Testis (tissue), 3 donors: ENCODE data around the gene FUT8. TPM values are rescaled to one million over a fixed set of nuclear protein-coding genes. Genes with fewer than 3 reads are reported as not detected.
"Not testable (repeated sequence)": the region's sequence is repeated elsewhere in the genome, so short reads cannot be mapped to it uniquely, and the experiment has no call there.

Experiments used
- DNase-seq: peaks from one replicate; pipeline ENCODE4 v3.0.0-alpha.2; 2019
- H3K27ac ChIP-seq, 2 donors: fragments of 200-600 bp; sonication (generic); one replicate each; pipeline ENCODE4 v1.5.1; 2019
- H3K27me3 ChIP-seq: fragments of 200-600 bp; sonication (generic); one replicate; pipeline ENCODE4 v1.5.1; 2019
- H3K36me3 ChIP-seq: fragments of 200-600 bp; sonication (generic); one replicate; pipeline ENCODE4 v1.5.1; 2017; ENCODE audit warnings: low read depth; ENCODE audit errors: missing control alignments
- H3K4me1 ChIP-seq: fragments of 200-600 bp; sonication (generic); one replicate; pipeline ENCODE4 v1.5.1; 2019
- H3K4me3 ChIP-seq, 2 donors: fragments of 200-600 bp; sonication (generic); one replicate each; pipeline ENCODE4 v1.5.1; 2017 to 2019
- H3K9me3 ChIP-seq: fragments of 200-600 bp; sonication (generic); one replicate; pipeline ENCODE4 v1.5.1; 2017
- CTCF ChIP-seq, 3 experiments: fragments of 450-650 bp in 2 of 3; fragments of 200-600 bp in 1 of 3; sonication (generic) in 1 of 3; IDR thresholded peaks; one replicate each; pipeline ENCODE4 v1.5.1; 2016 to 2019; ENCODE audit warnings: antibody characterized with exemption in 3 of 3, mild to moderate bottlenecking in 2 of 3, moderate library complexity in 1 of 3
- POLR2A ChIP-seq: fragments of 450-650 bp; IDR thresholded peaks from one replicate; pipeline ENCODE4 v1.6.1; 2017; ENCODE audit warnings: antibody characterized with exemption, mild to moderate bottlenecking, moderate library complexity
- WGBS, 2 donors: methylation state at CpG; one replicate each; pipeline ENCODE4 v1.1.5; 2018; 5-methylcytosine and 5-hydroxymethylcytosine counted together
- intact Hi-C: fragments of 100-400 bp; cut with DNase I; formaldehyde crosslinking; loops from one replicate; pipeline ENCODE4 v1.15.1; 2023; ENCODE audit warnings: low total_unique reads
- polyA plus RNA-seq: library from polyadenylated mRNA; stranded (reverse); fragments of 350-450 nt; fragmentation: Illumina TruSeq; extraction: RNeasy Lipid Tissue Mini Kit (QIAGEN cat#74804); gene quantifications from one replicate; pipeline ENCODE4 v1.2.3, GENCODE V29; 2014; ENCODE audit warnings: low read depth, low replicate concordance; ENCODE audit not compliant: insufficient read depth
- total RNA-seq, 2 donors: library from RNA; depleted of rRNA; stranded (reverse); fragments of >200 nt; gene quantifications; one replicate each; pipeline ENCODE4 v1.2.3, GENCODE V29; 2016

FUT8 gene
- total and polyA plus RNA-seq, 3 donors from 2014 or later: 47.1 to 68.3 (median 58.7) TPM

GRCh38 chr14:65465584-65465983, 53.1 kb downstream of the FUT8 start:
- H3K36me3 ChIP-seq: no peaks in the 10 kb centered on the region
- WGBS, 2 donors: 98 to 100% methylated on average over 1 of the region's 1 CpG

GRCh38 chr14:65467926-65468325, 55.4 kb downstream of the FUT8 start:
- DNase-seq, intact Hi-C loops, H3K4me1 ChIP-seq, H3K36me3 ChIP-seq, H3K27ac ChIP-seq, H3K4me3 ChIP-seq, H3K9me3 ChIP-seq, H3K27me3 ChIP-seq: not testable (repeated sequence)
- WGBS, 2 donors: 93 to 96% methylated on average over 8 of the region's 8 CpGs

More at GRCh38 chr14:65465584-65465983, 53.1 kb downstream of the FUT8 start:
- no peak overlapping the region for H3K4me3 ChIP-seq
- H3K4me1 ChIP-seq: no peaks in the 10 kb centered on the region
- no peaks in the 10 kb centered on the region for H3K27me3 ChIP-seq
- DNase-seq: no peak
- H3K9me3 ChIP-seq: no peaks in the 10 kb centered on the region
- H3K27ac ChIP-seq: no peak overlapping the region
- intact Hi-C loops: no loop called here
- TF ChIP-seq CTCF (IDR thresholded peaks at IDR 0.05): no peak
- TF ChIP-seq POLR2A: no peak

- DNase-seq: no peak
- intact Hi-C loops: no loop called here
- no peak overlapping the region for H3K27ac ChIP-seq
- no peaks in the 10 kb centered on the region for H3K4me1 ChIP-seq
- WGBS, 2 donors: 85% methylated on average over 10 of the region's 11 CpGs; no CpG with 5 or more reads in 1 of the 2 donors
- no peaks in the 10 kb centered on the region for H3K9me3 ChIP-seq
- TF ChIP-seq CTCF (IDR thresholded peaks at IDR 0.05) (no peak), POLR2A (no peak)
- no peaks in the 10 kb centered on the region for H3K27me3 ChIP-seq
- no peak overlapping the region for H3K4me3 ChIP-seq
- no peaks in the 10 kb centered on the region for H3K36me3 ChIP-seq
Measured at GRCh38 chr14:65469903-65470302, 57.4 kb downstream of the FUT8 start.

GRCh38 chr14:65470404-65470880, 57.9 kb downstream of the FUT8 start:
- TF ChIP-seq POLR2A (no peak), CTCF (IDR thresholded peaks at IDR 0.05) (no peak)
- WGBS, 2 donors: 60 to 96% methylated on average over 3 to 13 of the region's 13 CpGs
- Histone ChIP-seq H3K4me3 (no peak overlapping the region), H3K27ac (no peak overlapping the region), H3K27me3 (no peaks in the 10 kb centered on the region), H3K9me3 (no peaks in the 10 kb centered on the region), H3K36me3 (no peaks in the 10 kb centered on the region), H3K4me1 (no peaks in the 10 kb centered on the region)
- intact Hi-C loops: no loop called here
- DNase-seq: no peak

- Histone ChIP-seq H3K9me3 (no peaks in the 10 kb centered on the region), H3K27ac (no peak overlapping the region), H3K36me3 (no peaks in the 10 kb centered on the region), H3K4me1 (no peaks in the 10 kb centered on the region), H3K4me3 (no peak overlapping the region), H3K27me3 (no peaks in the 10 kb centered on the region)
- DNase-seq: no peak
- no peak for TF ChIP-seq POLR2A
- no peak for TF ChIP-seq CTCF (IDR thresholded peaks at IDR 0.05)
- intact Hi-C loops: no loop called here
- 62 to 67% methylated on average over 5 of the region's 5 CpGs for WGBS, 2 donors
Measured at GRCh38 chr14:65471038-65471878, 58.7 kb downstream of the FUT8 start.
